ENCODE measurements around the gene ELOVL2.

GRCh38 chr6:11093376-11093625 is 49.2 kb upstream of the ELOVL2 start:
- TF ChIP-seq CTCF (IDR thresholded peaks at IDR 0.05; ENCODE audit: borderline replicate concordance, extremely low read depth, low read length, poor library complexity, severe bottlenecking), result no peak
- TF ChIP-seq EZH2 (IDR thresholded peaks at IDR 0.05; ENCODE audit: borderline replicate concordance, low read depth, low read length, severe bottlenecking), result no peak

Measured in DND-41 (cell line).